Stimulated activated naive CD8-positive, alpha-beta T cell treated with anti-CD3 and anti-CD28 coated beads, Interleukin-15, Interleukin-2, amounts not matched to agents 100 U/mL and 50 U/mL, for 24 hours (primary cell): ENCODE results near the gene TGFBI.

Experiments used
- ATAC-seq: fragments of 150-1000 bp; cut with Tn5 transposase; one replicate; pipeline ENCODE4 v1.10.0; 2021
- DNase-seq: peaks from one replicate; pipeline ENCODE4 v3.0.0; 2021

The TGFBI gene

DNA sequence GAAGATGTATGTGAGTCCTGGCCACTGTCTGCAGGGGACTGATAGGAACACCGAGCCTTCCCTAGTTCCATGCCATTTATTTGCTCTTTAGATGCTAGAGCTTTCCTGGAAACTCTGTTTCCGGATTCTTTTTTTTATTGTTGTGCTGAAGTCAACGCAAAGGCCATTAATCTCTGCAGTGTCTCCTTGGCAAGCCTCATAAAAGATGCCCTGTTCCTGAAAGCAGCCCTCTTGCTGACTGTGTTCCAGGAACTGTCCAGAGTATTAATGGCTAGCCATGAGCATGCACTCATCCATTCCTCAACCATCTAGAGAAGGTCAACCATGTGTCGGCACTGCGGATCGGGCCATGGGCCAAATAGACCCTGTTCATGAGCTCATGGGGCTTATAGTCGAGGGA lies 61.0 kb downstream of the TGFBI start:
- DNase-seq = no peak
- ATAC-seq = no peak

DNA sequence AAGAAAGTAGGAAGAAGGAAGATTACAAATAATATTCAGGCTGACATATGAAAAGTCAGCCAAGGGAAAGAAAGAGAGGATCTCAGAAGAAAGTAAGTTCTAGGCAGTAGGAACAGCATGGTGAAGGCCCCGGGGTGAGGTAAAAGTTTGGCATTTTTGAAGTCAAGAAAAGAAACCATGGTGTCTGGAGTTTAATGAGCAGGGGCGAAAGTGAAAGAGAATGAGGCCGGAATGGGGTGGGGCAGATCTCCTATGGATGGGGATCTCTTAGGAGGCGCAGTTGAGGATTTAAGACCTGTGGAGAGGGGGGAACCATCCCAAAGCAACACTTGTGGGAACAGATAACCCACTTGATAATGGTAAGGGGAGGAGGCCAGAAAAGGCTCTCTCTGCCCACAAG lies 61.5 kb downstream of the TGFBI start:
- DNase-seq = no peak
- no peak for ATAC-seq

DNA sequence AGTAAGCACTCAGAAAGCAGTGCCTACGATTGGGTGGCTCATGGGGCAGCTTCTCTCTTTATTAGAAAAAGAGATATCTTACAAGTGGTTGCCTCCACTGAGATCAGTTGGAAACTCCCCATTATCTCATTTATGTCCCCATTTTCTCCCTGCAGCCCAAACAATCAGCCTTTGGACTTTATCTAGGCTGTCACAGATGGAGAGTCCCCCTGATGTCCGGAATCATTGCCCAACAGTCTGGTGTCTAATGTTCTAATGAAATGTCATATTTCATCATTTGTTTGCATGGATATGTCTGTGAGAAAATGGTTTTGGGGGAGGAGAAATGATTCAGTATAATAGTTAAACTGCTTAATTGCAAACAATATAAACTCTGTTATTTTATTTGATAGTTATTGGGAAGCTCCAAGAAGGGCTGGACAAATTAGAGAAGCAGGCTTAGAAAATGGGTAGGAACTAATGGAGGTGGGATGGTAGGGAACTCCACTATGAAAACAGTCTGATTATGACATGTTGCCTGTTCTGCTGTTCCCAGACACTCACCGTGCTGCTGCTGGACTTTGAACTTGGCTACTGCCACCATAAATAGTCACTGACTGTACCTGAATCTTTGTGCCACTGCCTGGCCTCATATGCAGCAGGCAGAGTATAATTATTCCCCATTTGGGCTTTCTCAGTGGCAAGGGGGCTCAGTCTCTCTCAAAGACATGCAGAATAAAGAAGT lies 65.6 kb downstream of the TGFBI start:
- DNase-seq (no peak), ATAC-seq (no peak)

DNA sequence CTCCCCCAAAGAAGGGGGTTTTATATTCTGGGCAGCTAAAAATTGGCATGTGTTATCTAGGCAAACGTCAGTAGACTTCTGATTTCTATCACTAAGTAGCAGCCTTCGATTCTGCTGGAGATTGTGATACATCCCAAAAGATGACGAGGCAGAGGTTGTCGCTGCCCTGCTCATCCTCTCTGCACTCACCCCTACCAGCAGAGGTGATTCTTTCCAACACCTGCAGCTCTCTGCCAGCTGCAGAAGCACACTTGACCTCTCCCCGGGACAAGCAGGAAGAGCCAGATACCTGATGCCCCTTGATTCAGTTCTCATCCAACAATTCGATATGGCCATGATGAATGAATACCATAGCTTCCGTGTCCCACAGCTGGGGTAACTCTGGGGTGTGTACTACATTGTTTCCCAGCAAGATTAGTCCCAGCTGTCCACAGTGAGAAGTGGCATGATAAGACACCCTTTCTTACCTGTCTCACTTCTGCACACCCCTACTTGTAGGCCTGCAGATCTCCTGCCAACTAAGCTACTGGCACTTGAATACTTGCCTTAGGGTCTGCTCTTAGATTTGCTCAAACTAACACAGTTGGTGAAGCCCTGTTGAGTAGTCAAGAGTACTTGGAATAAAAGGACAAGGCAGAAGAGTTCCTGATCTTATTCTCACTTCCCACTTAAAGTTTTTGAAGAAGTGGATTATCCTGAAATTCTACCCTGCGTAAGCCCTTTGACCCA lies 66.3 kb downstream of the TGFBI start:
- DNase-seq (no peak), ATAC-seq (no peak)

DNA sequence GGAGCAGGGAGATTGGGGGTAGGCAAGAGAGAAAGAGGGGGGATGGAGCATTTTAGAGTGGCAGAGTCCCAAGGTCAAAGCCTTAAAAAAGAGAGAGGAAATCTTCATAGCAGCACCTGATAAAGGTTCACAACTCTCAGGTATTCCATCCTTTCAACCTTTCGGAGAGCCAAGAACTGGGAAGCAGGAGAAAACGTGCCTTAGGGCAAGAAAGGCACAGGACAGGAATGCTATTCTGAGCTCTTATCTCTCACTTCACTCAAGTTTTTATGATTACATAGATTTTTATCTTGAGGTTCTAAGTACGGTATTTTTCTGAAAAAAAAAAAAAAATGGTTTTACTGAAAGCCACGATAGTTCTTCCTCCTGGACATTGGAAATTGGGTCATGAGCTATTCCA lies 69.4 kb downstream of the TGFBI start:
- ATAC-seq (no peak), DNase-seq (no peak)

DNA sequence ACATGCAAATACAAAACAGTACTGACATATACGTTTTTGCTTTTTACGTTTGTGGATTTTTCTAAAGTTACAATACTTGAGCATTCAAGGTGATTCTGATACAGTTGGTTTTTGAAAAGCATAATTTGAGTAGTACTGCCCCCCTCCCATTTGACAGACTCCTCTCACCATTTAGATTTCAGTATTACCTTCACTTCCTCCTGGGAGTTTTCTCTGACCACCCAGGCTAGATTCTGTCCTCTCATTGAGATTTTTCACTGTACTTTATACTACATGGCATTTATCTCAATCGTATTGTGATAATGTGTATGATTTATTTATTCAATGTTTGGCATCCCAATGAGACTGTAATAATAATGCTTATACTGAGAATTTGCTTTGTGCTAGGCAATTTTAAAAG lies 71.1 kb downstream of the TGFBI start:
- DNase-seq (no peak), ATAC-seq (no peak)

DNA sequence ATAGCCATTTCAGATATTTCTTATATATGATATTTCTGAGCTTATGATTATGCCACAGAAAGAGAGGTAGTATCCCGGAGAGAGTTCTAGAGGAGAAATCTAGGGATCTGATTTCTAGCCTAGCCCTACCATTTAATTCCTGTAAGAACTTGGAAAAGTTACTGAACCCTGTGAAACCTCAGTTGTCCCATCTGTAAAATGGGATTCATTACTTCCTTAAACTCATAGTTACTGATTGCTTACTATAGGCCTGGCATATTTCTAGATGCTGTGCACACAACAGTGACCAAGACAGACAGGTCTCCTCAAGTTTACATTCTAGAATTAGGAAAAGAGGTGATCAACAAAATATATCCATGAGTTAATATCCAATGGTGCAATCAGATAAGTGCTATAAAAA lies 73.1 kb downstream of the TGFBI start:
- DNase-seq (no peak), ATAC-seq (no peak)

DNA sequence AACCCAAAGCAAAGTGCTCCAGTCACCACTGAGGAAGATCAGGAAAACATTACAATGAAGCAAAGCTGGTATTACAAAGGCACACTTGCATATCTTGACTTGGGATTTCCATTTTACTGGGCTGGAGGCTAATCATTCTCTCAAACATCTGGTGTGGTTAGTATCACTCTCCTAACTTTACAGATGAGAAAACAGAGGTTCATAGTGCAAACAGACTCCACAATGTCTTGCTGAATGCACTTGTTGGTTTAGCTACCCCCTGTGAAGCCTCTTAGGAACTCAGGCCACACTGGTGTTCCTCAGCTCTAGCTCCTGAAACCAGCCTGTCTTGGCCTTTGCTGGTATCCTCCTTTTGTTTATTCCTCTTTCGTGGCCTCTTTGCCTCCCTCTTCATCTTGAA lies 74.3 kb downstream of the TGFBI start:
- no peak for ATAC-seq
- no peak for DNase-seq

DNA sequence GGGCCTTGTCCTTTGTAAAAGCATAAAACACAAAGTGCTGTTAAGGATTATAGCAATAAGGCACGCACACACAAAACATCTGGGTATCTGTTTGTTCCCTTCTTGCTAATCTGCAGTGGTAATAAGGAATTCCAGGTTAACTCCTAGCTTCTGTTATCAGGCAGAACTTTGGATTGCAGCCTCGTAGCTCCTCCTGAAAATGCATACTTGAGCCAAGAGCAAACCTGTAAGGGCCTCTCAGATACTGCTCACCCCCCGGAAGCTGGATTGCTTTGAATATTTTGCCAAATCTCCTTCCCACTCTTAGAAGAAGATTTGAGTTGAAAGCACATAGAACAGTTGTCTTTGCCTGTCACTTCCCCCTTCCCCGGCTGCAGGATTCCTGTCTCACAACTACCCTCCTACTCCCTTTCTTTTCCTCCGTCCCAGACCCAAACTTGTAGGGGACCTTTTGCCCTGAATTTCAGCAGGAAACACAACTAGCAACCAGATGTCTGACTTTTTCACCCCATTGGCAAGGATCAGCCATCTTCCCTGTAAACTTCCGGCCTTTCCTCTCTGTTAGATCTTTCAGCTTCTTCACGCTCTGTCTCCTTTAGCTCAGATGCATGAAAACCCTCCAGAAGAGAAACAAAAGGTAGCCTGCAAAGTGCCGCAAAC lies 75.6 kb downstream of the TGFBI start:
- no peak for ATAC-seq
- no peak for DNase-seq

DNA sequence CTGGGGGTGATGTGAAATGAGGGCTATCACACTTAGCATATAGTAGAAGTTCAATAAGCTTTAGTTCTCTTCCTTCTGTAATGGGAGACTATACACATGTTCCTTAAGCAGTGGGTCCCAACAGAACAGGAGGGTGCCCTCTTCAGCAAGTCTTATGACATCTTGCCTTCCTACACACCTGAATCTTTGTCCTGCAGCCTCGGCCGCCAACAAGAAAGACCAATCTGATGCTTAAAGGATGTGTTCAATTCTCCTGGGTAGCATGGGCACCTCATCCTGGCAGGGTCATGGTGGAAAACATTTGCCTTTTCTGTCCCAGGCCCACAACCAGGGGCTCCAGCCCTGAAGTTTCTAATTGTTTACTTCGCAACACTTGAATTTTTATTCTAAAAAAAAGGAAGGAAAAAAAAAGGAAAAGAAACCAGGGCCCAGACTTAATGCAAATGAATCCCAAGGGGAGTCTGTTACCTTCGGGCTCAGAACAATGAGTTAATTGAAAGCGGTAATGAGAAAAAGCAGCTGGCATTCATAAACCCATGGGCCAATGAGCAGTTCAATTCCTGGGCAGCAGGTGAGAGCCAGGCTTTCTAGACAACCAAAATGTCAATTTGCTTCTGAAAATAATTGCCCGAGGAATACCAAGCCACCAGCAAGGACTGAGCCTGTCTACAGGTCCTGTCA lies 77.7 kb downstream of the TGFBI start:
- DNase-seq (no peak), ATAC-seq (no peak)

DNA sequence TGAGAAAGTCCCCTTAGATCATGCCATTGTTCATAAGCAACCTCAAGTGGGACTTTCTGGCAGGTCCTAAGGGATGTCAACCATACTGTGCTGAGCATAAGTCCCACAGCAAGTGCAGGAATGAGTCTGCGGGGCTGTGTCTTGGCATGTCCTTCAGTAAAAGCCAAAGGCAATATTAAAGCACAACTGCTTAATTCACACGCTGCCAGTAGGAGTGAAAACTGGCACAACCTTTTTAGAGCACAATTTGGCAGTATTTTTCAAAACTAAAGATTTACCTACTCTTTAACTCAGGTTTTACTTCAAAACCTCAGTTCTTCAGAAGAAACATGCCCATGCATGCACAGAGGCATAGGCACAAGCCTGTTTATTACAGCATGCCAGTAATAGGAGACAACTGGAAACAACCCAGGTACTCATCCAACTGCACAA lies 79.4 kb downstream of the TGFBI start:
- ATAC-seq (no peak), DNase-seq (no peak)

DNA sequence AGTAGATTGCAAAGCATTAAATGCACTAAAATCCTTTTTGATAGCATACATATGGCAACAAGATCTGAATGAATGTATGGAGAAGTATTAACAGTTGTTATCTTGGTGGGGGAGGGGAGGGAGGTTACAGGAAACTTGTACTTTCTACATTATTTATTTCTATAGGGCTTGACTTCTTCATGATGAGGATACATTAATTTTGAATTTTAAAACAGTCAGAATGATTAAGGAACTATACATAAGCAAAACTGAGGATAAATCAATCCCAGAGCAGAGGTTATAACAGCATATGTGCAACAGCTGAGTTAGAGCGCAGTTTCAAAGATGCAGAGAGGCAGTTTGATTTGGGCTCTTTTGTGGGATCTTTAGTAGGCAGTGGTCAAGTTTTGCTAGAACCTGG lies 80.0 kb downstream of the TGFBI start:
- DNase-seq (no peak), ATAC-seq (no peak)

DNA sequence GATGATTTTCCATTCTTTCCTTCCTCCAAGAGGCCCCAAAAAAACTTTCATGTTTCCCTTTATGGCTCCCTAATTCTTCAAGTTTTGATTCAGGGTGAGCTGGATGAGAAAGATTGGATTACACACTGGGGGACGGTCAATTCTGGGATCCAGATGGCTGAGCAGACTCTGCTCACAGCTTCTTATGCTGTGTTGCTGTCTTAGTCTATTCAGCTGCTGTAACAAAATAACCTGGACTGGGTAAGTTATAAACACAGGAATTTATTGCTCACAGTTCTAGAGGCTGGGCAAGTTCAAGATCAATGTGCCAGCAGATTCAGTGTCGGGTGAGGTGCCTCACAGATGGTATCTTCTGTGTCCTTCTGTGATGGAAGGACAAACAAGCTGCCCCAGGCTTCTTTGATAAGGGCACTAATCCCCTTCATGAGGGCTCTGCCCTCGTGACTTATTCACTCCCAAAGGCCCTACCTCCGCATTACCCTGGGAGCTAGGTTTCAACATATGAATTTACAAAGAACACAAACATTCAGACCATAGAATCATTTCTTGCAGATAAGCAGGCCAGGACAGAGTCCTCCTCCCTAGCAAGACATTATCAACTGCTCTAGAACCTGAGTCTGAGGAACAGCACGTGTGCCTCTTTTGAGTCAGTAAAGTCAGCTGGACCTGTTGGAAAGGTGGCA lies 80.8 kb downstream of the TGFBI start:
- DNase-seq = no peak
- ATAC-seq = no peak
